SK-N-SH (cell line): Measurements from ENCODE around the gene FKBP7. TPM values are rescaled to one million over a fixed set of nuclear protein-coding genes. Genes with fewer than 3 reads are reported as not detected.

Experiments
- CTCF ChIA-PET: fragments of 300-600, 350-600 bp; formaldehyde crosslinking; extraction: SDS; loops from one replicate; lab custom pipeline; 2021; lab: Yijun Ruan, JAX
- POLR2A ChIA-PET: fragments of 350-600 bp; sonication (Branson Sonifier 250); formaldehyde crosslinking; extraction: SDS; loops from one replicate; lab custom pipeline; 2020; ENCODE audit warnings: antibody characterized with exemption, inconsistent platforms; lab: Yijun Ruan, JAX
- DNase-seq: peaks from one replicate; pipeline ENCODE4 v3.0.0; 2012
- H2AFZ ChIP-seq: fragments of 200-600 bp; sonication (generic); 2 replicates; pipeline ENCODE4 v1.8.1; 2016; ENCODE audit warnings: antibody characterized with exemption, mild to moderate bottlenecking, low read depth
- H3F3A ChIP-seq: fragments of 200-600 bp; sonication (generic); replicated peaks from 2 replicates; pipeline ENCODE3; 2016; ENCODE audit warnings: antibody characterized with exemption, mild to moderate bottlenecking; ENCODE audit not compliant: insufficient read depth
- H3K27ac ChIP-seq, 2 experiments: fragments of 200-500 bp in 1 of 2; fragments of 200-600 bp in 1 of 2; sonication (Bioruptor generic) in 1 of 2; sonication (generic), shearing (Covaris generic) in 1 of 2; 2 replicates each; pipeline versions ENCODE4 v1.5.1 to v1.6.1; 2014 to 2016; ENCODE audit warnings: low read depth in 2 of 2, inconsistent platforms in 1 of 2, low read length in 1 of 2, mild to moderate bottlenecking in 1 of 2, mixed read lengths in 1 of 2
- H3K27me3 ChIP-seq: fragments of 200-600 bp; sonication (generic), shearing (Covaris generic); 2 replicates; pipeline ENCODE4 v1.6.1; 2016; ENCODE audit warnings: mixed run types; ENCODE audit not compliant: insufficient read depth
- H3K36me3 ChIP-seq, 2 experiments: fragments of 200-500 bp in 1 of 2; fragments of 200-600 bp in 1 of 2; sonication (Bioruptor generic) in 1 of 2; sonication (generic) in 1 of 2; replicated peaks in 1 of 2; 2 replicates each; pipeline versions ENCODE3 to v1.5.1; 2014 to 2016; ENCODE audit warnings: low read length in 1 of 2, mild to moderate bottlenecking in 1 of 2; ENCODE audit not compliant: insufficient read depth in 2 of 2, control insufficient read depth in 1 of 2
- H3K4me1 ChIP-seq, 2 experiments: fragments of 200-500 bp in 1 of 2; fragments of 200-600 bp in 1 of 2; sonication (Bioruptor generic) in 1 of 2; sonication (generic), shearing (Covaris generic) in 1 of 2; 2 replicates each; pipeline versions ENCODE4 v1.5.1 to v1.6.1; 2014 to 2016; ENCODE audit warnings: low read depth in 1 of 2, low read length in 1 of 2, mixed run types in 1 of 2; ENCODE audit not compliant: insufficient read depth in 2 of 2, control insufficient read depth in 1 of 2
- H3K4me2 ChIP-seq: fragments of 200-600 bp; sonication (generic), shearing (Covaris generic); 2 replicates; pipeline ENCODE4 v1.6.1; 2017; ENCODE audit warnings: mixed run types
- H3K4me3 ChIP-seq, 2 experiments: fragments of 200-500 bp in 1 of 2; fragments of 200-600 bp in 1 of 2; sonication (Bioruptor generic) in 1 of 2; sonication (generic), shearing (Covaris generic) in 1 of 2; 2 replicates each; pipeline versions ENCODE4 v1.5.1 to v1.8.1; 2014 to 2016; ENCODE audit warnings: low read depth in 2 of 2, inconsistent platforms in 1 of 2, low read length in 1 of 2, mild to moderate bottlenecking in 1 of 2, mixed read lengths in 1 of 2, moderate library complexity in 1 of 2
- H3K79me2 ChIP-seq: fragments of 200-600 bp; sonication (generic); 2 replicates; pipeline ENCODE4 v1.8.1; 2017; ENCODE audit warnings: mild to moderate bottlenecking; ENCODE audit not compliant: insufficient read depth
- H3K9ac ChIP-seq: fragments of 200-600 bp; sonication (generic); 2 replicates; pipeline ENCODE4 v1.6.1; 2017; ENCODE audit warnings: mixed run types
- H3K9me2 ChIP-seq: fragments of 200-600 bp; sonication (generic); 2 replicates; pipeline ENCODE4 v1.6.1; 2017; ENCODE audit warnings: mixed run types
- H3K9me3 ChIP-seq: fragments of 200-600 bp; sonication (generic); 2 replicates; pipeline ENCODE4 v1.6.1; 2017; ENCODE audit warnings: mixed run types, mild to moderate bottlenecking, moderate library complexity
- H4K20me1 ChIP-seq: fragments of 200-600 bp; sonication (generic); 2 replicates; pipeline ENCODE4 v1.6.1; 2017; ENCODE audit warnings: mild to moderate bottlenecking, mixed run types; ENCODE audit not compliant: insufficient read depth
- CHD2 ChIP-seq: fragments of 150-350 bp; IDR thresholded peaks from 2 replicates; pipeline ENCODE4 v1.6.1; 2018; ENCODE audit warnings: low read length; ENCODE audit not compliant: partially characterized antibody
- CTCF ChIP-seq: fragments of 200-600 bp; sonication (generic); IDR thresholded peaks from 2 replicates; pipeline ENCODE4 v1.6.1; 2017; ENCODE audit warnings: antibody characterized with exemption, mild to moderate bottlenecking, moderate library complexity
- EP300 ChIP-seq, 2 experiments: IDR thresholded peaks; 2 replicates each; pipeline versions ENCODE4 v1.4.0 to v1.6.1; 2012; ENCODE audit warnings: borderline replicate concordance in 1 of 2, low read depth in 1 of 2, low read length in 1 of 2
- EZH2phosphoT487 ChIP-seq: fragments of 200-600 bp; sonication (generic); IDR thresholded peaks from 2 replicates; pipeline ENCODE4 v1.6.1; 2017; ENCODE audit warnings: low read depth, mixed run types, mild to moderate bottlenecking, antibody characterized with exemption, moderate library complexity, borderline replicate concordance
- FOXM1 ChIP-seq: IDR thresholded peaks from 2 replicates; pipeline ENCODE4 v1.4.0; 2012; ENCODE audit warnings: low read depth, mild to moderate bottlenecking
- GABPA ChIP-seq: IDR thresholded peaks from 2 replicates; pipeline ENCODE4 v1.4.0; 2012; ENCODE audit warnings: low read depth, mild to moderate bottlenecking
- GATA2 ChIP-seq: sonication (generic); formaldehyde crosslinking; IDR thresholded peaks from 2 replicates; pipeline ENCODE4 v1.5.0; 2020; ENCODE audit warnings: mild to moderate bottlenecking, missing genetic modification reagents
- IRF3 ChIP-seq: fragments of 150-350 bp; IDR thresholded peaks from 2 replicates; pipeline ENCODE4 v1.6.1; 2016; ENCODE audit warnings: mild to moderate bottlenecking, low read depth, low read length
- MAX ChIP-seq: IDR thresholded peaks from 2 replicates; pipeline ENCODE4 v1.4.0; 2012; ENCODE audit warnings: low read depth
- RCOR1 ChIP-seq: fragments of 150-350 bp; IDR thresholded peaks from 2 replicates; pipeline ENCODE4 v1.6.1; 2017; ENCODE audit warnings: antibody characterized with exemption, low read length
- RFX5 ChIP-seq: IDR thresholded peaks from 2 replicates; pipeline ENCODE4 v1.6.1; 2012; ENCODE audit warnings: mild to moderate bottlenecking, improper control_type of control experiment, low read length
- SMC3 ChIP-seq: IDR thresholded peaks from 2 replicates; pipeline ENCODE4 v1.6.1; 2012; ENCODE audit warnings: low read depth, low read length, improper control_type of control experiment
- TCF12 ChIP-seq: IDR thresholded peaks from 2 replicates; pipeline ENCODE4 v1.4.0; 2012
- TEAD4 ChIP-seq: IDR thresholded peaks from 2 replicates; pipeline ENCODE4 v1.4.0; 2012; ENCODE audit warnings: mild to moderate bottlenecking, borderline replicate concordance; ENCODE audit not compliant: insufficient read depth
- USF1 ChIP-seq: IDR thresholded peaks from 2 replicates; pipeline ENCODE4 v1.4.0; 2012; ENCODE audit warnings: low read depth, borderline replicate concordance
- USF2 ChIP-seq: fragments of 150-350 bp; IDR thresholded peaks from 2 replicates; pipeline ENCODE4 v1.6.1; 2017; ENCODE audit warnings: antibody characterized with exemption, low read length, low read depth, borderline replicate concordance
- YY1 ChIP-seq: IDR thresholded peaks from 2 replicates; pipeline ENCODE4 v1.4.0; 2012; ENCODE audit warnings: low read depth, mild to moderate bottlenecking
- WGBS: methylation state at CpG from one replicate; pipeline ENCODE4 v1.1.6; 2017; ENCODE audit warnings: low lambda C conversion rate; 5-methylcytosine and 5-hydroxymethylcytosine counted together
- polyA plus RNA-seq, 3 experiments: library from polyadenylated mRNA; depleted of rRNA; stranded (reverse); fragments of >200 nt; gene quantifications; 2 replicates each; pipeline ENCODE4 v1.2.3, GENCODE V29; 2012

The FKBP7 gene
- polyA plus RNA-seq, 1 of the 3 experiments (the other 2 are of a cell fraction) = 35.6 TPM

- Histone ChIP-seq H2AFZ (no peak overlapping the region), H3K4me3 (0 out of 4 replicates have a peak overlapping the region, but pooled peaks of 1 of the 2 experiments have one; percentile 74), H3K9ac (no peak overlapping the region), H3K27me3 (no peaks in the 10 kb centered on the region), H3K9me3 (no peaks in the 10 kb centered on the region), H3K36me3 (peaks cover 8 to 12% of the 10 kb centered on the region in 2 experiments), H4K20me1 (peaks cover 46% of the 10 kb centered on the region), H3K4me2 (peak overlapping the region; percentile 83), H3K4me1 (peaks cover 10 to 21% of the 10 kb centered on the region in 2 experiments; a peak in 3 of 4 replicates), H3K9me2 (no peaks in the 10 kb centered on the region), H3K27ac (no peak overlapping the region), H3F3A (peaks cover 14% of the 10 kb centered on the region), H3K79me2 (peaks cover 78% of the 10 kb centered on the region)
- TF ChIP-seq TEAD4 (no peak), EP300 (IDR thresholded peaks at IDR 0.05; ENCODE audit: borderline replicate concordance in 1 of 2, low read depth in 1 of 2, low read length in 1 of 2) (no peak), CTCF (no peak), RFX5 (no peak), EZH2phosphoT487 (no peak), RCOR1 (no peak), MAX (no peak)
- no peak for DNase-seq
- 94% methylated on average over 4 of the region's 4 CpGs for WGBS
- POLR2A ChIA-PET = interaction anchor here (0.7 to 1.2 kb wide), 2 partner anchors 10 to 31 kb away, joined by 4 to 6 read pairs; partner anchors contain the start of genes PJVK and PRKRA
- CTCF ChIA-PET = interaction anchor here (0.7 to 1.8 kb wide), 4 partner anchors 13 to 68 kb away, joined by 3 to 5 read pairs (median 4); no protein-coding TSS in a partner anchor
Observed at GRCh38 chr2:178482437-178482836, 4.0 kb upstream of the FKBP7 start.

- Histone ChIP-seq H3K9ac (peak within 1 kb of the TSS; percentile 79), H3K27me3 (no peaks in the 10 kb centered on the region), H3K4me2 (peak within 1 kb of the TSS; percentile 83), H3K79me2 (peaks cover 77% of the 10 kb centered on the region), H4K20me1 (peaks cover 45% of the 10 kb centered on the region), H3F3A (peaks cover 20% of the 10 kb centered on the region), H3K27ac (peak within 1 kb of the TSS; percentile 72 to 82), H2AFZ (peak within 1 kb of the TSS; percentile 78), H3K4me3 (peak within 1 kb of the TSS; percentile 74 to 80), H3K9me3 (no peaks in the 10 kb centered on the region), H3K4me1 (peaks cover 17 to 21% of the 10 kb centered on the region in 2 experiments; a peak in 3 of 4 replicates), H3K9me2 (no peaks in the 10 kb centered on the region), H3K36me3 (peaks cover 0 to 5% of the 10 kb centered on the region in 2 experiments)
- POLR2A ChIA-PET = interaction anchor here (1.0 to 1.5 kb wide), 3 partner anchors 29 to 66 kb away, joined by 3 to 8 read pairs (median 3); partner anchors contain the start of genes PJVK and PRKRA
- peak; percentile 93 for DNase-seq
- CTCF ChIA-PET = interaction anchor here (1.0 to 1.8 kb wide), 5 partner anchors 15 to 75 kb away, joined by 3 to 4 read pairs (median 4); partner anchors contain the start of genes PJVK and PRKRA
- WGBS = 2% methylated on average over 24 of the region's 92 CpGs
- TF ChIP-seq USF1 (0 out of 2 replicates have a peak, but pooled peaks have one; percentile 7), USF2 (no peak), CTCF (no peak), FOXM1 (no peak), TCF12 (no peak), IRF3 (no peak), GATA2 (CRISPR knock-in tag) (no peak), CHD2 (no peak), YY1 (no peak), SMC3 (no peak), GABPA (peak; percentile 72)
Observed at GRCh38 chr2:178480227-178481181, 2.1 kb upstream of the FKBP7 start, which contains the start of gene PLEKHA3. Gene PLEKHA3, plus strand, starts transcription at chr2:178480457. Its CDS starts 413 bp downstream, at chr2:178480870.
